ENCODE measurements around the gene BLCAP. TPM values are rescaled to one million over a fixed set of nuclear protein-coding genes. Genes with fewer than 3 reads are reported as not detected.
"Not testable (repeated sequence)": the region's sequence is repeated elsewhere in the genome, so short reads cannot be mapped to it uniquely, and the experiment has no call there.

The BLCAP gene
- total RNA-seq, 2 donors from 2014 or later: 56.9 to 65.0 TPM

GRCh38 chr20:37547912-37548311, 20.2 kb upstream of the BLCAP start:
- ATAC-seq (no peak), DNase-seq (no peak)
- Mint-ChIP-seq H3K4me3 (no peak overlapping the region), H3K27ac (peak overlapping the region; percentile 24), H3K36me3 (ENCODE audit: low read depth) (peaks cover 2% of the 10 kb centered on the region), H3K27me3 (peaks cover 34% of the 10 kb centered on the region), H3K4me1 (peaks cover 2% of the 10 kb centered on the region)
- H3K9me3 ChIP-seq (ENCODE audit: control insufficient read depth, low read length, poor library complexity, severe bottlenecking): no peaks in the 10 kb centered on the region

DNA sequence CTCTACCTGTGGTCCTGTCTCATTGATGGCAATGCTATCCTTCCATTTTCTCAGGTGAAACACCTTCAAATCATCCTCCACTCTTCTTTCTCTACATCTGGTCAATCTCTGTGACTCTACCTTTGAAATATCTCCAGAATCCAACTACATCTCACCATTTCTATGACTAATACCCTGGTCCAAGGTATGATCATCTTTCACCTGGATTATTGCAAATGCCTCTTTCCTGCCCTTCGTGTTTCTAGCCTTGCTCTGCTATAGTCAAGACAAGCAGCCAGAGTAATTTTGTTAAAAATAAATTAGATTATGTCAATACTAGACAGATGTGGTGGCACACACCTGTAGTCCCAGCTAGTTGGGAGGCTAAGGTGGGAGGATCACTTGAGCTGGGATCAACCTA, 17.8 kb upstream of the BLCAP start:
- Mint-ChIP-seq H3K4me3 (no peak overlapping the region), H3K4me1 (peaks cover 2% of the 10 kb centered on the region), H3K36me3 (ENCODE audit: low read depth) (peaks cover 2% of the 10 kb centered on the region), H3K27ac (no peak overlapping the region), H3K27me3 (peaks cover 21% of the 10 kb centered on the region)
- no peak for DNase-seq
- ATAC-seq: no peak
- H3K9me3 ChIP-seq (ENCODE audit: control insufficient read depth, low read length, poor library complexity, severe bottlenecking): no peaks in the 10 kb centered on the region

- no peak for ATAC-seq
- DNase-seq: no peak
- H3K36me3 Mint-ChIP-seq (ENCODE audit: low read depth): no peaks in the 10 kb centered on the region
- no peak overlapping the region for H3K4me3 Mint-ChIP-seq
- peaks cover 2% of the 10 kb centered on the region for H3K4me1 Mint-ChIP-seq
- no peaks in the 10 kb centered on the region for H3K9me3 ChIP-seq (ENCODE audit: control insufficient read depth, low read length, poor library complexity, severe bottlenecking)
- peaks cover 21% of the 10 kb centered on the region for H3K27me3 Mint-ChIP-seq
- no peak overlapping the region for H3K27ac Mint-ChIP-seq
Measured at GRCh38 chr20:37544386-37544785, 16.7 kb upstream of the BLCAP start.

GRCh38 chr20:37543828-37544227, 16.2 kb upstream of the BLCAP start:
- Mint-ChIP-seq H3K4me1 (peaks cover 2% of the 10 kb centered on the region), H3K4me3 (no peak overlapping the region), H3K27ac (no peak overlapping the region), H3K36me3 (ENCODE audit: low read depth) (no peaks in the 10 kb centered on the region), H3K27me3 (peaks cover 23% of the 10 kb centered on the region)
- ATAC-seq (no peak), DNase-seq (no peak)
- H3K9me3 ChIP-seq (ENCODE audit: control insufficient read depth, low read length, poor library complexity, severe bottlenecking): no peaks in the 10 kb centered on the region

GRCh38 chr20:37542281-37542680, 14.6 kb upstream of the BLCAP start:
- peaks cover 32% of the 10 kb centered on the region for H3K27me3 Mint-ChIP-seq
- ATAC-seq: no peak
- DNase-seq: no peak
- H3K36me3 Mint-ChIP-seq (ENCODE audit: low read depth): no peaks in the 10 kb centered on the region
- no peak overlapping the region for H3K4me3 Mint-ChIP-seq
- no peaks in the 10 kb centered on the region for H3K9me3 ChIP-seq (ENCODE audit: control insufficient read depth, low read length, poor library complexity, severe bottlenecking)
- no peak overlapping the region for H3K27ac Mint-ChIP-seq
- H3K4me1 Mint-ChIP-seq: peaks cover 6% of the 10 kb centered on the region

DNA sequence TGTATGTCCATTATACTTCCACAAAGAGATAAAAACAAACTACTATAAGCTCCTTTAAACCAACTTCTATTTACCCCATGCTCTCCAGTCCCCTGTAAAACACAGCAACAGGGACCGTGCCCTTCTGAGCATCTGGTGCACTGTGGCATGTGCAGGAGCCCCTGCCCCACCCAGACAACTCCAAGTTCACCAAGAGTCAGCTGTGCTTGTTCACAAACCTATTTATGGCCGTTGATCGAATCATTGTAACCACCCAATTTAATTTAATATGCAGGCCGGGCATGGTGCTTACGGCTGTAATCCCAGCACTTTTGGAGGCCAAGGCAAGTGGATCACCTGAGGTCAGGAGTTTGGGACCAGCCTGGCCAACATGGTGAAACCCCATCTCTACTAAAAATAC, 13.7 kb upstream of the BLCAP start:
- peaks cover 33% of the 10 kb centered on the region for H3K27me3 Mint-ChIP-seq
- ATAC-seq: no peak
- no peaks in the 10 kb centered on the region for H3K36me3 Mint-ChIP-seq (ENCODE audit: low read depth)
- no peaks in the 10 kb centered on the region for H3K9me3 ChIP-seq (ENCODE audit: control insufficient read depth, low read length, poor library complexity, severe bottlenecking)
- peaks cover 6% of the 10 kb centered on the region for H3K4me1 Mint-ChIP-seq
- no peak overlapping the region for H3K4me3 Mint-ChIP-seq
- no peak for DNase-seq
- peak overlapping the region; percentile 16 for H3K27ac Mint-ChIP-seq

- Mint-ChIP-seq H3K27me3 (peaks cover 35% of the 10 kb centered on the region), H3K27ac (peak overlapping the region; percentile 16)
- not testable (repeated sequence) for ATAC-seq; H3K9me3 ChIP-seq (ENCODE audit: control insufficient read depth, low read length, poor library complexity, severe bottlenecking); H3K4me1 Mint-ChIP-seq; H3K4me3 Mint-ChIP-seq; H3K36me3 Mint-ChIP-seq (ENCODE audit: low read depth); DNase-seq
Measured at GRCh38 chr20:37540838-37541237, 13.2 kb upstream of the BLCAP start.

DNA sequence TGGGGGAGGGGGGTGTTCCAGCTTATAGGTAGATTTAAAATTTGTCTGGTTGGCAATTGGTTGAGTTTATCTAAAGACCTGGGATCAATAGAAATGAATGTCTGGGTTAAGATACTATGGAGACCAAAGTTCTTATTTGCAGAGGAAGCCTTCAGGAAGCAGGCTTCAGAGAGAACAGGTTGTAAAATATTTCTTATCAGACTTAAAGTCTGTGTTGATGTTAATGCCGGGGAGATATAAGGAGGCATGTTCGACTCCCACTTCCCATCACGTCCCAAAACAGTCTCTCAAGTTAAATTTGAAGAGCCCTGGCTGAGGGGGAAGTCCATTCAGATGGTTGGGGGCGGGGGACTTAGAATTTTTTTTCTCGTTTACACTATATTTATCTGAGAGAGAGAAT, 12.3 kb upstream of the BLCAP start:
- Mint-ChIP-seq H3K4me1 (peaks cover 3% of the 10 kb centered on the region), H3K4me3 (no peak overlapping the region), H3K27ac (no peak overlapping the region), H3K36me3 (ENCODE audit: low read depth) (no peaks in the 10 kb centered on the region), H3K27me3 (peaks cover 32% of the 10 kb centered on the region)
- DNase-seq (no peak), ATAC-seq (no peak)
- no peaks in the 10 kb centered on the region for H3K9me3 ChIP-seq (ENCODE audit: control insufficient read depth, low read length, poor library complexity, severe bottlenecking)

GRCh38 chr20:37539424-37539823, 11.7 kb upstream of the BLCAP start:
- H3K9me3 ChIP-seq (ENCODE audit: control insufficient read depth, low read length, poor library complexity, severe bottlenecking): no peaks in the 10 kb centered on the region
- Mint-ChIP-seq H3K27ac (no peak overlapping the region), H3K4me3 (no peak overlapping the region), H3K4me1 (peaks cover 8% of the 10 kb centered on the region), H3K27me3 (peaks cover 32% of the 10 kb centered on the region), H3K36me3 (ENCODE audit: low read depth) (no peaks in the 10 kb centered on the region)
- DNase-seq (no peak), ATAC-seq (no peak)

- ATAC-seq (no peak), DNase-seq (no peak)
- Mint-ChIP-seq H3K36me3 (ENCODE audit: low read depth) (no peaks in the 10 kb centered on the region), H3K4me1 (peaks cover 10% of the 10 kb centered on the region), H3K27ac (no peak overlapping the region), H3K27me3 (peaks cover 27% of the 10 kb centered on the region), H3K4me3 (no peak overlapping the region)
- H3K9me3 ChIP-seq (ENCODE audit: control insufficient read depth, low read length, poor library complexity, severe bottlenecking): no peaks in the 10 kb centered on the region
Measured at GRCh38 chr20:37538003-37538402, 10.3 kb upstream of the BLCAP start.

DNA sequence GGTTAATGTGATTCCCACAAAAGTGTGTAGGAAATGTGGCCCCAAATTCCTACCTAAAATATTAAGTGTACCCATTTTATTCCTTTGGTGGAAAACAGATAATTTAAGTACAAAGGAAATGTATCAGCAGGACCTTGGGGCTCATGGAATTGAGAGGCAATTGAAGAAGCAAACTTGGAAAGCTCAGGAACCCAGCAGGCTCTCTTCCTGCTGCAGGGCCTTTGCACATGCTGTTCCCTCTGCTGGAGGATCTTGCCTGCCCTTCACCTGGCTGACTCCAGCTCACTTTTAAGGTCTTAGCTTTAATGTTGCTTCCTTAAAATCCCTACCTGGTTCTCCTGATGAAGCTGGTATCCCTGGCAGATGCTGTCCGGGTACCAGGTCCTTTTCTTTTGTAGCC, 9.8 kb upstream of the BLCAP start:
- DNase-seq: no peak
- Mint-ChIP-seq H3K27me3 (peaks cover 27% of the 10 kb centered on the region), H3K4me3 (no peak overlapping the region), H3K36me3 (ENCODE audit: low read depth) (no peaks in the 10 kb centered on the region), H3K27ac (no peak overlapping the region), H3K4me1 (peaks cover 10% of the 10 kb centered on the region)
- H3K9me3 ChIP-seq (ENCODE audit: control insufficient read depth, low read length, poor library complexity, severe bottlenecking): no peaks in the 10 kb centered on the region
- ATAC-seq: no peak

- DNase-seq (no peak), ATAC-seq (no peak)
- H3K27me3 Mint-ChIP-seq: peaks cover 33% of the 10 kb centered on the region
- H3K9me3 ChIP-seq (ENCODE audit: control insufficient read depth, low read length, poor library complexity, severe bottlenecking): no peaks in the 10 kb centered on the region
- H3K4me1 Mint-ChIP-seq: peaks cover 10% of the 10 kb centered on the region
- no peak overlapping the region for H3K27ac Mint-ChIP-seq
- H3K36me3 Mint-ChIP-seq (ENCODE audit: low read depth): no peaks in the 10 kb centered on the region
- no peak overlapping the region for H3K4me3 Mint-ChIP-seq
Measured at GRCh38 chr20:37535443-37536132, 7.9 kb upstream of the BLCAP start.

- Mint-ChIP-seq H3K27ac (no peak overlapping the region), H3K27me3 (peaks cover 33% of the 10 kb centered on the region), H3K4me1 (peaks cover 10% of the 10 kb centered on the region), H3K4me3 (peak overlapping the region; percentile 67), H3K36me3 (ENCODE audit: low read depth) (no peaks in the 10 kb centered on the region)
- peak; percentile 92 for ATAC-seq
- H3K9me3 ChIP-seq (ENCODE audit: control insufficient read depth, low read length, poor library complexity, severe bottlenecking): no peaks in the 10 kb centered on the region
- DNase-seq: peak in 1 of 3 donors; percentile 18
Measured at GRCh38 chr20:37534401-37535157, 6.9 kb upstream of the BLCAP start.

Measured in T-helper 17 cell (primary cell).